CD14-positive monocyte (primary cell): ENCODE measurements around the gene IFT122. TPM values are rescaled to one million over a fixed set of nuclear protein-coding genes. Genes with fewer than 3 reads are reported as not detected.
"Not testable (repeated sequence)": the region's sequence is repeated elsewhere in the genome, so short reads cannot be mapped to it uniquely, and the experiment has no call there.

Experiments
- DNase-seq, 3 donors: peaks; one replicate each; pipeline ENCODE4 v3.0.0-alpha.2; 2011 to 2022
- H2AFZ ChIP-seq: 2 replicates; pipeline ENCODE4 v1.6.0; 2012; ENCODE audit warnings: mild to moderate bottlenecking, low read depth, low read length, inconsistent platforms; ENCODE audit not compliant: insufficient read depth, poor library complexity, severe bottlenecking
- H3K27ac ChIP-seq, 2 donors: 1 replicate in 1 of 2; 2 replicates in 1 of 2; pipeline ENCODE4 v1.5.1; 2012 to 2013; ENCODE audit warnings: low read length in 2 of 2, control low read depth in 1 of 2, inconsistent platforms in 1 of 2, low read depth in 1 of 2, mild to moderate bottlenecking in 1 of 2
- H3K27me3 ChIP-seq, 2 donors: one replicate each; pipeline versions ENCODE4 v1.6.0 to v1.6.1; 2011 to 2013; ENCODE audit warnings: low read length in 2 of 2; ENCODE audit not compliant: control insufficient read depth in 2 of 2, insufficient read depth in 2 of 2
- H3K36me3 ChIP-seq, 2 donors: replicated peaks in 1 of 2; 1 replicate in 1 of 2; 2 replicates in 1 of 2; pipeline versions ENCODE4 v1.5.1 to v1.6.1; 2012 to 2013; ENCODE audit warnings: low read length in 2 of 2, control low read depth in 1 of 2, inconsistent platforms in 1 of 2, mild to moderate bottlenecking in 1 of 2; ENCODE audit not compliant: insufficient read depth in 2 of 2, control insufficient read depth in 1 of 2
- H3K4me1 ChIP-seq, 2 donors: 1 replicate in 1 of 2; 2 replicates in 1 of 2; pipeline versions ENCODE4 v1.5.1 to v1.6.1; 2012 to 2013; ENCODE audit warnings: low read length in 2 of 2, control low read depth in 1 of 2, inconsistent platforms in 1 of 2, mild to moderate bottlenecking in 1 of 2, moderate library complexity in 1 of 2; ENCODE audit not compliant: insufficient read depth in 2 of 2, control insufficient read depth in 1 of 2
- H3K4me2 ChIP-seq: replicated peaks from 2 replicates; pipeline ENCODE3; 2012; ENCODE audit warnings: low read length, moderate library complexity, mild to moderate bottlenecking; ENCODE audit not compliant: poor library complexity, severe bottlenecking; ENCODE audit errors: extremely low read depth
- H3K4me3 ChIP-seq, 3 experiments: fragments of 200-600 bp in 1 of 3; sonication (generic) in 1 of 3; replicated peaks in 1 of 3; 1 replicate in 2 of 3; 2 replicates in 1 of 3; pipeline ENCODE4 v1.5.1; 2011 to 2013; ENCODE audit warnings: low read length in 3 of 3, mild to moderate bottlenecking in 3 of 3, control low read depth in 2 of 3, low read depth in 2 of 3, inconsistent platforms in 1 of 3, moderate library complexity in 1 of 3
- H3K79me2 ChIP-seq: 2 replicates; pipeline ENCODE4 v1.6.0; 2012; ENCODE audit warnings: mild to moderate bottlenecking, control low read depth, inconsistent platforms, low read length, moderate library complexity; ENCODE audit not compliant: insufficient read depth
- H3K9ac ChIP-seq: 2 replicates; pipeline ENCODE4 v1.6.0; 2017; ENCODE audit warnings: low read length, mild to moderate bottlenecking; ENCODE audit not compliant: insufficient read depth, poor library complexity, severe bottlenecking
- H3K9me3 ChIP-seq, 2 donors: replicated peaks in 1 of 2; 1 replicate in 1 of 2; 2 replicates in 1 of 2; pipeline versions ENCODE4 v1.5.1 to v1.6.1; 2012 to 2013; ENCODE audit warnings: low read length in 2 of 2, control low read depth in 1 of 2; ENCODE audit not compliant: control insufficient read depth in 1 of 2, insufficient read depth in 1 of 2
- H4K20me1 ChIP-seq: 2 replicates; pipeline ENCODE4 v1.6.0; 2012; ENCODE audit warnings: mild to moderate bottlenecking, low read length, control low read depth, moderate library complexity; ENCODE audit not compliant: insufficient read depth
- H3K27ac Mint-ChIP-seq, 7 donors: one replicate each; pipeline ENCODE4 v1.8.0; 2020; ENCODE audit warnings: mild to moderate bottlenecking in 7 of 7, mixed read lengths in 7 of 7, moderate library complexity in 6 of 7, inconsistent platforms in 2 of 7
- H3K27me3 Mint-ChIP-seq, 3 donors: one replicate each; pipeline ENCODE4 v1.8.0; 2021 to 2022; ENCODE audit warnings: low read depth in 3 of 3, mild to moderate bottlenecking in 3 of 3, mixed read lengths in 3 of 3, moderate library complexity in 3 of 3, inconsistent platforms in 1 of 3
- H3K36me3 Mint-ChIP-seq, 2 donors: one replicate each; pipeline ENCODE4 v1.8.0; 2020; ENCODE audit warnings: mixed read lengths in 2 of 2, inconsistent platforms in 1 of 2, mild to moderate bottlenecking in 1 of 2
- H3K4me1 Mint-ChIP-seq: one replicate; pipeline ENCODE4 v1.8.0; 2020; ENCODE audit warnings: mild to moderate bottlenecking, mixed read lengths
- H3K4me3 Mint-ChIP-seq, 2 donors: one replicate each; pipeline ENCODE4 v1.8.0; 2020; ENCODE audit warnings: mild to moderate bottlenecking in 2 of 2, mixed read lengths in 2 of 2, moderate library complexity in 1 of 2
- H3K9me3 Mint-ChIP-seq, 7 donors: one replicate each; pipeline ENCODE4 v1.8.0; 2020 to 2022; ENCODE audit warnings: mixed read lengths in 7 of 7, mild to moderate bottlenecking in 6 of 7, moderate library complexity in 6 of 7, inconsistent platforms in 2 of 7
- CTCF ChIP-seq: fragments of 200-600 bp; IDR thresholded peaks from one replicate; pipeline ENCODE4 v1.8.0; 2022; ENCODE audit warnings: antibody characterized with exemption, mild to moderate bottlenecking
- whole genome bisulfite sequencing: methylation state at CpG from one replicate; pipeline ENCODE4 v1.1.5; 2013; ENCODE audit warnings: missing lambda C conversion rate; ENCODE audit not compliant: insufficient coverage; 5-methylcytosine and 5-hydroxymethylcytosine counted together
- intact Hi-C, 2 donors: fragments of 100-400 bp; cut with micrococcal nuclease; formaldehyde crosslinking; loops; one replicate each; pipeline versions ENCODE4 v1.15.0 to v1.15.1; 2023
- polyA plus RNA-seq, 3 donors: library from polyadenylated mRNA; depleted of rRNA in 1 of 3; unstranded in 2 of 3; stranded (reverse) in 1 of 3; fragments of 300-500 nt in 2 of 3; fragments of >200 nt in 1 of 3; fragmentation: Illumina TruSeq in 2 of 3; gene quantifications; 1 replicate in 2 of 3; 2 replicates in 1 of 3; pipeline ENCODE4 v1.2.3, GENCODE V29; 2012 to 2021

The IFT122 gene
- polyA plus RNA-seq, 3 donors, result 3.3 to 12.2 (median 3.6) TPM

GRCh38 chr3:129483870-129484269, 43.8 kb downstream of the IFT122 start:
- H3K79me2 ChIP-seq, result no peaks in the 10 kb centered on the region
- H3K9me3 ChIP-seq, result no peaks in the 10 kb centered on the region
- Mint-ChIP-seq H3K4me3 (no peak overlapping the region), H3K27ac (peak overlapping the region in 2 of 7 donors; percentile 43 to 50), H3K4me1 (peaks cover 39% of the 10 kb centered on the region), H3K9me3 (peaks cover 0 to 3% (median 0%) of the 10 kb centered on the region in 7 donors), H3K36me3 (peaks cover 49 to 52% of the 10 kb centered on the region in 2 donors), H3K27me3 (peaks cover 0 to 1% (median 0%) of the 10 kb centered on the region in 3 donors)
- no peak overlapping the region for H3K9ac ChIP-seq
- no peak overlapping the region for H2AFZ ChIP-seq
- no peak overlapping the region for H3K4me3 ChIP-seq
- DNase-seq, result no peak
- no peak for TF ChIP-seq CTCF
- WGBS, result 97% methylated on average over 6 of the region's 8 CpGs
- no peak overlapping the region for H3K4me2 ChIP-seq
- H3K27ac ChIP-seq, result no peak overlapping the region
- peaks cover 21 to 51% of the 10 kb centered on the region in 2 donors for H3K36me3 ChIP-seq
- H4K20me1 ChIP-seq, result no peaks in the 10 kb centered on the region
- no peaks in the 10 kb centered on the region for H3K27me3 ChIP-seq
- peaks cover 32 to 38% of the 10 kb centered on the region in 2 donors for H3K4me1 ChIP-seq
- intact Hi-C loops, result loop anchor here in 1 of 2 donors (10.0 kb wide), 1 partner anchor 451 kb away; no protein-coding TSS in a partner anchor

GRCh38 chr3:129485146-129485545, 45.1 kb downstream of the IFT122 start:
- H3K9ac ChIP-seq, H3K4me3 Mint-ChIP-seq: not testable (repeated sequence)
- peak overlapping the region in 1 of 7 donors; percentile 53 for H3K27ac Mint-ChIP-seq

More at GRCh38 chr3:129485146-129485545, 45.1 kb downstream of the IFT122 start:
- Histone ChIP-seq H3K27ac (peak overlapping the region in 1 of 2 donors; percentile 71), H3K4me1 (peaks cover 45 to 51% of the 10 kb centered on the region in 2 donors), H3K36me3 (peaks cover 12 to 41% of the 10 kb centered on the region in 2 donors)
- H3K4me2 ChIP-seq, H4K20me1 ChIP-seq, H3K79me2 ChIP-seq, H3K27me3 Mint-ChIP-seq, DNase-seq, H3K9me3 ChIP-seq, H3K4me3 ChIP-seq, H3K27me3 ChIP-seq, H2AFZ ChIP-seq, H3K9me3 Mint-ChIP-seq: not testable (repeated sequence)
- WGBS, result 80% methylated on average over 1 of the region's 6 CpGs
- peaks cover 39 to 46% of the 10 kb centered on the region in 2 donors for H3K36me3 Mint-ChIP-seq
- peaks cover 50% of the 10 kb centered on the region for H3K4me1 Mint-ChIP-seq
- intact Hi-C loops, result loop anchor here in 1 of 2 donors (5.0 to 10.0 kb wide), 2 partner anchors 337 to 450 kb away; no protein-coding TSS in a partner anchor
